ENCODE data around the gene SERTAD4.

Gene SERTAD4

DNA sequence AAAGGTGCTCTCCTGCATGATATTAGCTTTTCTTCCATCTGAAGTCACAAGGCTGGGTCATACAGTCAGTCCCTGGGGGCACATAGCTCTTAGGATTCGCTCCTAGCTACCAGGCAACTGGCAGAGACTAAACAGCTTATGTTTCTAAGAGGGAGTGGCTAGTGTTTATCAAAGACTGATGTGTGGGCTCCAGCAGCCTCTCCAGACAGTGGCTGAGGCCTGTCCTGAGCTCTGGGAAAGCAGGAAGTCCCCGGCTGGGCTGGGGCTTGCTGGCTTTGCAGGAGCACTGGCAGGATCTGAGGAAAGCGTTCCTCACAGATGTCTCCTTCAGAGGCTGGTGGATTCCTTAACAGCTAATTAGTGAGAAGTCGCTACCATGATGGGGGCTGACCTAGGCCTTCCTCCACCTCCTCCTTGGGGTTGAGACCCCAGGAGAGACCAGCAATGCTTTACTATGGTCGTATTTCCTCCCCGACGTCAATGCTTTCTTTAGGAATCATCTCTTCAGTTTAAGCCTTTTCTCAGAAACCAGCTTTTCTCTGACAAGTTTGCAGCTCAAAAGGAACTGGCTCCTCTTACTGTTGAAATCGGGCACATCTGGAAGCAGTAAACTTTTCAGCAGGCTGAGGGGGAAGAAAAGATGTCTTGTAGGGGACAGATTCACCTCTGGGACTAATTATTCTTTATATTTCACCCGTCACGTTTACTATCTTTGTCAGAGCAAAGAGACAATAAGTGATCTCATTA is 62.6 kb downstream of the SERTAD4 start:
- Mint-ChIP-seq H3K36me3 (ENCODE audit: low read depth) (no peaks in the 10 kb centered on the region), H3K4me3 (no peak overlapping the region), H3K27me3 (peaks cover 59% of the 10 kb centered on the region), H3K9me3 (no peaks in the 10 kb centered on the region), H3K4me1 (ENCODE audit: low read depth) (no peaks in the 10 kb centered on the region), H3K27ac (no peak overlapping the region)

Data from stimulated activated naive CD8-positive, alpha-beta T cell treated with anti-CD3 and anti-CD28 coated beads, Interleukin-15, Interleukin-2, amounts not matched to agents 100 ng/mL and 50 ng/mL, for 24 hours (primary cell).